Measurements from ENCODE around the gene GXYLT2.

GRCh38 chr3:72907731-72908620, 20.1 kb downstream of the GXYLT2 start:
- TF ChIP-seq POLR2A (IDR thresholded peaks at IDR 0.05; ENCODE audit: low read length): no peak
- TF ChIP-seq GATA1 (IDR thresholded peaks at IDR 0.05; ENCODE audit: low read depth, low read length): no peak

Data from erythroblast (primary cell).